ENCODE data around the gene SNX7.

SNX7 gene

GRCh38 chr1:98769162-98769561 is 107.6 kb downstream of the SNX7 start:
- no peak for DNase-seq

GRCh38 chr1:98781906-98782305 is 120.4 kb downstream of the SNX7 start:
- DNase-seq = no peak

GRCh38 chr1:98783821-98784220 is 122.3 kb downstream of the SNX7 start:
- no peak for DNase-seq

GRCh38 chr1:98791498-98791897 is 130.0 kb downstream of the SNX7 start:
- no peak for DNase-seq

GRCh38 chr1:98792123-98792522 is 130.6 kb downstream of the SNX7 start:
- DNase-seq = peak; percentile 69

- no peak for DNase-seq
These were observed 131.6 kb downstream of the SNX7 start for GRCh38 chr1:98793136-98793535.

GRCh38 chr1:98794196-98794886 is 132.8 kb downstream of the SNX7 start:
- DNase-seq = peak; percentile 72

GRCh38 chr1:98796049-98796448 is 134.5 kb downstream of the SNX7 start:
- DNase-seq = no peak

GRCh38 chr1:98797506-98797905 is 136.0 kb downstream of the SNX7 start:
- DNase-seq = no peak
